GM12874 (cell line): Measurements from ENCODE around the gene CKAP5.

Experiments used
- CTCF ChIP-seq: IDR thresholded peaks from 2 replicates; pipeline ENCODE4 v1.5.1; 2011; ENCODE audit warnings: low read depth, mild to moderate bottlenecking, control low read depth, low read length, moderate library complexity; ENCODE audit not compliant: insufficient read depth

Gene CKAP5

GRCh38 chr11:46874586-46874985, 28.5 kb upstream of the CKAP5 start:
- TF ChIP-seq CTCF: no peak

GRCh38 chr11:46868912-46869311, 22.8 kb upstream of the CKAP5 start:
- TF ChIP-seq CTCF: no peak

- TF ChIP-seq CTCF: no peak
Measured at GRCh38 chr11:46865340-46865739, 19.3 kb upstream of the CKAP5 start.

- no peak for TF ChIP-seq CTCF
Measured at GRCh38 chr11:46860218-46860617, 14.1 kb upstream of the CKAP5 start.

- no peak for TF ChIP-seq CTCF
Measured at GRCh38 chr11:46858920-46859546, 13.0 kb upstream of the CKAP5 start.

GRCh38 chr11:46857666-46858065, 11.6 kb upstream of the CKAP5 start:
- no peak for TF ChIP-seq CTCF

GRCh38 chr11:46856605-46857343, 10.7 kb upstream of the CKAP5 start:
- TF ChIP-seq CTCF: no peak
